ENCODE measurements around the gene LMCD1.

LMCD1 gene

DNA sequence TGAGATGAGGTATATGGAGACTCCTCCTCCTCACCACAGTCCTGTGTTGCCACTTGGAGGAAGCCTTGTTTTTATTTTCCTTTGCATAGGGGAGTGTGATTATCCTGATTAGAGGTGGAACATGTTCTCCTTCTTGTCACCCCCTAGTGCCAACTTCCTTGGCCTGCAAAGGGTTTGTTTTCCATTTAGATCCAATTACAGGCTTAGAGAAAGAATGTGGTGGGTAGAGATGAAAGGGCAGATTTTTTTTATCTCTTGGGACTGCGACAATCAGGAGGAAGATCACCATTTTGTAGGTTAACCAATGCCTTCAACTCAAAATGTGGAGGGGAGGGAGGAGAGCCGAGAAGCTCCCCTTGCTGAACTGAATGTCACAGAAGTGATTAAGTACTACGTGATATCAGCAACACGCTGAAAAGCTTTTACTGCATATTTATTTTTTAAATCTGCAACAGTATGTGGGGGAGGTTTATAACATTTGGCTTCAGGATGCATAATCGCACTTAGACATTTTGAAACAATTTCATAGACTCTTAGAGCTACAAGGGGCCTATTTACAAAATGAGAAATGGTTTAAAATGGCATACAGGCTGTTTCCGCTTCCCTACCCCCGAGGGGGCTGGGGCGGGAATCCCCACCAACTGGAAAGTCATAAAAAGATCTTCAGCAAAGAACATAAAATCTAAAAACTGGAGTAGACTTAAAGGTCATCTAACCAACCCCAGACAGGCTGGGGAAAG lies 2.4 kb downstream of the LMCD1 start:
- peak overlapping the region; percentile 11 for H3K27ac ChIP-seq
- no peak for DNase-seq (ENCODE audit: low read depth, low spot score)

DNA sequence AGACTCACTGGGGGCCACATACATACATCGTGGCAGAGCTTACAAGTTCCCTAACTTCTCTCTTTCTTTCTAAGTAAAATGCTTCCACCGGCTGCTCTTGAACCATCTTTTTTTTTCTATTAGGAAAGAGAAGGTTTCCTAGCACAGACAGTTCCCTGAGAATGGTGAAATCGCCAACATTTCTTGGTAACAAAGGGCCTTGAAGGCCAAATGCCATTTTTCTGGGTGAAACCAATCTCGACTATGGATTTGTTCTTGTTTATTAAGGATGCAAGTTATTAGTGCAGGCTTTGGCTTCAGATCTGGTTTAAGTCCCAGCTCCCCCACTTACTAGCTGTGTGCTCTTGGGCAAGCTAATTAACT lies 3.0 kb downstream of the LMCD1 start:
- H3K27ac ChIP-seq = no peak overlapping the region

DNA sequence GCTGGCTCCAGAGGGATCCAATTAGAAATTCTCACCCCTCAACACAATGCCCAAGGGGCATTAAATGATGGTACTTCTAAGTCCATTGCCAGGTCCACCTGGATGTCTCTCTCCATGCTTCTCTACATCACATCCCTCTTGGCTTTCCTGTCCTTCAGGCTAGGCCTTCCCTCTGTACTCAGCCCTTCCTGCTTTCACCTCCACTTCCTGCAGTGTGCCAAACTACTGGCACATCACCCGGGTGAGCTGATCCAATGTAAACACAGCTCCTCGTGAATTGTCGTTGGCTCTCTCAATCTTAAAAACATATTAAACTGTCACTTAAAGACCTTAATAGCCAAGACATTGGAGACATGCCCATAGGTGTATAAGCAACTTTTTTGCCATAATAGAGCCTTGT lies 4.0 kb downstream of the LMCD1 start:
- no peak for DNase-seq (ENCODE audit: low read depth, low spot score)
- H3K27ac ChIP-seq = no peak overlapping the region

More for the DNA sequence above, 3.0 kb downstream of the LMCD1 start:
- no peak for DNase-seq (ENCODE audit: low read depth, low spot score)

DNA sequence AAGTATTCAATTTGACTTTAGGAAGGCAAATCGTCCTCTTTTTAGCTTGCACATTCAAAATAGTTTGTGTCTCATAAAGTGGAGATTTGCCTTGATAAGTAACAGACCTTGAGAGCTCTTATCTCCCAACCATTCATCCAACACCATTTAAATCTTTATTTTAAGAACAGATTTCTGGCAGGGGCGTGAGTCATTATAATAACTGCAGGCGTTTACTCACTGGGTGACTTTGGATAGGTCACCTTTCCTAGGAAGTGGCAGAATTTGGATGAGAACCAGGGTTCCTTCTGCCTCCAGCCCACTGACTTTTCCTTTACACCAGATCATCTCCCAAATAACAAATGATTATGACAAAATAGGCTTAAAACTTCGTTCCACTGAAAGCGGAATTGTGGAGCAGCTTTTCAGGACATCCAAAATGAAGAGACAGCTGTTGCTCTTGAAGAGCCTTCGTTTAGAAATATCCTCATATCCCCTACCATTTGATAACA lies 5.0 kb downstream of the LMCD1 start:
- no peak overlapping the region for H3K27ac ChIP-seq
- DNase-seq (ENCODE audit: low read depth, low spot score) = no peak

DNA sequence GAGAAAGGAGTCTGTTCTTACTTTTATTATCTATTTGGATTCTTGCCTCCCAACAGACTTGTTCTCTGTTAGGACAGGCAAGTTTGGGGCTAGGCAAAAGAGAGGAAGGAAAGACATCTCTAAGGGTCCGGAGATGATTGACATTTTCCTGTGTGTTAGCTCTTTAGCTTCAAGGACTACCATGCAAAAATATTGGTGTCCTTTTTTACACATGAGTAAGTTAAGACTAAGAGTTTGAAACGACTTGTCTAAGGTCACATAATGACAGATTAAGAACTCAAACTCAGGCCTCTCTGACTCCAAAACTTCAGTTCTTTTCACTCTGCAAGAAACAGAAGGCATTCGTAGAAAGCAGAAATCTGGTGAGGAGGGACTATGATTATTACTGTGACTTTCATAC lies 5.9 kb downstream of the LMCD1 start:
- H3K27ac ChIP-seq = no peak overlapping the region
- no peak for DNase-seq (ENCODE audit: low read depth, low spot score)

DNA sequence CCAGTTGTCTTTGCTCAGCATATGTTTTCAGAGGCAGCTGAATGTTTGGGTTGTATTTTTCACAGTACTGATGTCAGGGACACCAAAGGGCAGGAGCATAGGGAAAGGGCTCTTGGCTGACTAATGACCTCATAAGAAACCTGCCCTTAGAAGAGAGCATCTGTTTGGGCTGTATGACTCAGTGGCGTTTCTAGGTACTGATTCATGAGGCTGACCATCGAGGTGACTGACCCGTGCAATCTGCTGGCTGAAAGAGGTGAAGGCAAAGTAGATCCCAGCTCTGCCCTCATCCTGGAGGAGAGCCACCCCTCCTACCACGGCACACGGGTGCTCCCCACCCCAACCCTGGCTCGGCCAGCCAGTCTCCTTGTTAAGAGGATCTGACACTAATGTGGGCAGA lies 8.3 kb downstream of the LMCD1 start:
- no peak for DNase-seq (ENCODE audit: low read depth, low spot score)
- no peak overlapping the region for H3K27ac ChIP-seq

DNA sequence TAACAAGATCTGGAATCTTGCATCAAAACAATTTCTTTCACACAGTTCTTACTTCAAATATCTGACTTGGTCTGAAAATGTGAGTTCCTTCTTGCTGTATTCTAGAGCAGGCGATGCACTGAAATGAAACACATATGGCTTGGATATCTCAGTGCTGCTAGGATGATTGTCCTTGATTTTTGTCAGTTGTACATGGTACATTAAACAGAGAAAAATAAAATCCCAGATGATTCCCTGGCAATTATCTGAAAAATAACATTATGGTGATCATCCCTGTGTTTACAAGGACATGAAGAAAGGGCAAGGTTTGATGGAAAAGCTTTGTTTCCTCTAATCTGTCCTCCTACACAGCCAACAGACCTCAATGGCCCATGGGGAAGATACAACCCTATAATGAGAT lies 10.6 kb downstream of the LMCD1 start:
- no peak for DNase-seq (ENCODE audit: low read depth, low spot score)
- no peak overlapping the region for H3K27ac ChIP-seq

DNA sequence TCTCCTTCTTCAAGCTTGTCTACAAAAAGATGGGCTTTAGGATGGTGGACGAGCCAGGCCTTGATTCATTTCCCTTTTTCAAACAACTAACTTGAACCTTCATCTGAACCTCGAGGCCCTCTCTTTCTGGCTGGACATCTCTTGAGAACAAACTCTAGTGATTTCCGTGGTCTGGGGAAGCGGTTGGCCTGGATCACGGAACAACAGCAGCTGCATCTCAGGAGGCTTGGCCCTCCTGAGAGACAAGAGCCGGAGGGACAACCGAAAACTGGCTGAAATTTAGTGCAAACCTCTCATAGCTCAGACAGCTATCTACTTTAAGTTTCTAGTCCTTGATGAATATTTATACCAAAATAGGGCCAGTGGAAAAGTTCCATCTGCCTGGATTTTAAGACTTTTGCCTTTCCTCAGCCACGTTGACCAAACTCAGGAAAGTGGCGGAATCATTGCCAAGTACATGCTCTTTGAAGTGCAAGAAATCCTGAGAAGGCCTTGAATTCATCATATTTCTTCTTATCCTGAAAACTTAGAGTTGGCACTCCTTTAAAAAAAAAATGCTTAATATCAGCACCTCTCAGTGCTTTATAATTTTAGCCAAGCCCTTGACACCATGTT lies 14.5 kb downstream of the LMCD1 start:
- H3K27ac ChIP-seq = no peak overlapping the region

DNA sequence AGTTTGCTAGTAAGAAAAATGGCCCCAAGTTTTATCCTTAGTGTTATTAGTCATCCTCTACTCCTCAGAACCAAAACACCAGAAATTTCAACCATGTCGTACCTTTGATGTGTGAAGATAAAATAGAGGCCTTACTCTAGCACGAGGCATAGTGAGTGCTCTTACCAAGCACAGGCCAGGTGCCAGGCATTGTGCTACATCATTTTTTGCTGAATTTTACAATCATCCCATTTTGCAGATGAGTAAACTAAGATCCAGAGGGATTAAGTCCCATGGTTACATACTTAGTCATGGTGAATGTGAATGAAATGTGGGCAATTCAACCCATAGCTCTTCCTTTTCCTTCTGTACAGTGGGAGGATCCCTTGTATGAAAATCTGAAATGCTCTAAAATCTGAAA lies 15.2 kb downstream of the LMCD1 start:
- no peak overlapping the region for H3K27ac ChIP-seq
- DNase-seq (ENCODE audit: low read depth, low spot score) = no peak

More for the DNA sequence above, 14.5 kb downstream of the LMCD1 start:
- DNase-seq (ENCODE audit: low read depth, low spot score) = no peak

DNA sequence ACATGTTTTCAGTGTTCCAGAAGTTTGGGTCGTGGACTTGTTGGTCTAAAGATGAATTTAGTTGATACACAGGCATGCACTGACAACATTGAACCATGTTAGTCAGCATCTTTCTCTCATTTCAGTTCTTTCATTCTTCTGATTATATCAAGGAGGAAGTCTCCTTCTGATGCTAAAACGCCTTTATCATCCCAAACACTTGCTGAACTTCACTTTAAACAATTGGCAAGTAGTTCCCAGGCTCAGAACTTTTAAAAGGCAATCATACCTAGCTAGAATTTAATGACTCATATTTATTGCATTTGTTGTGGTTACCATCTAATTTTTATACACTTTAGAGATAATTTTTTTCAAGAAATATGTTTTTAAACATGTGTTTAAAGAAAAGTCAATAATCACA lies 15.9 kb downstream of the LMCD1 start:
- DNase-seq (ENCODE audit: low read depth, low spot score) = no peak
- H3K27ac ChIP-seq = no peak overlapping the region

DNA sequence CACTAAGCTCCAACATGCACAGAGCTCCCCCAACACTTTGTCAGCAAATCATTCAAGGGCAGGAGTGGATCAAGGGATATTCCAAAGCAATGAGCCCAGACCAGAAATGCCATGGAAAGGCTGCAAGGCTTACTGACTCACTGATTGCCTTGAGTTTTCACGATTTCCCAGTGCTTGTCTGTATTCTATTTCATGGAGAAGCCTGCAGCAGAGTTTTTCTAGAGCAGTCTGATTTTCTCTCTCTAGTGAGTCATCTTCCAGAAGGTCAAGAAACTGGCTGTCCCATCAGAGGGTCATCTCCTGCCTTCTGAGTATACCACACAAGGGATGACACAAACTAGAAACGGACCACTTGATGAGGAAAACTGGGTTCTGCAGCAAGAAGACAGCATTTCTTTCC lies 16.5 kb downstream of the LMCD1 start:
- H3K27ac ChIP-seq = no peak overlapping the region
- no peak for DNase-seq (ENCODE audit: low read depth, low spot score)

DNA sequence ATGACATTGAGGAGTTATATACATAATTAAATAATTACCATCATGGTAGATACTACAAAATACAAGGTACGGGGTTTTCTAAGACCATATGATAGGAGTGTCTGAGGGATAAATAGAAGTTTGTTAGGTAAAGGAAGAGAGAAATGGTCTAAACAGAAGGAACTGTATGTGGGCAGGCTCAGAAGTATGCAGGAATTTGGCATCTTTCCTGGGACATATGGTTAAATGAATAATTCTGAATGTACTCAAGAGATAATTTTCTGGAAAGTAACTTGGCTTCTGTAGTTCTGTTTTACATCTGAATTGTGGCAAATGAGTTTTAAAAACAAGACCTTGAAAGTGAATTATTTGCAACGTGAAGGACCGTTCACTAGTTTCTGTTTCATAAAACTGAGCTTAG lies 17.5 kb downstream of the LMCD1 start:
- DNase-seq (ENCODE audit: low read depth, low spot score) = no peak
- H3K27ac ChIP-seq = no peak overlapping the region

DNA sequence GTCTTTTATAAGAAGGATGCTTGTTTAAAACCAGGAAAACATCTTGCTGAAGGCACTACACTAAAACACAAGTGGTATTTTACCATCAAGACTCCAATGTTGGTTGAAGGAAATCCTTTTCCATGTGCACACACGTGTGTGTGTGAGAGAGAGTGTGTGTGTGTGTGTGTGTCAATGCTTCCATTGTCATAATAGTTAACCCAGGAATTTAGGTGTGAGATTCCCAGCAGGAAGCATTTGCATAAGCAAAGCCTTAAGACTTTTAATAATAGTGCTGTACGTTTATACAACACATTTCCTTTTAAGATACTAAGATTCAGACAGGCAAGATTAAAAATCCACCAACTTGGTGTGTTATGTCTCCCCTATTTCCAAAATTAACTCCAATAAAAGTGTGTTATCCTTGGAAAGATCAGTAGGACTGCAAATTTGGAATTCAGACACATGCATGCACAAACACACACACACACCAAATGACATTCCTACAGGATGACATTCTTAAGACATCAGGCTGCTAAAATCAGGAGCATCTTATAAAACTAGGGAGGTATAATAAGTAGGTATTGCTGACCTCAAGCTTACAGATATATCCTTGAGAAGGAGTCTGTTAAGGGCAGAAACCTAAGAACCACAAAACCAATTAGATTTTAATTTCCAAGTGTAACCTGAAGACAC lies 18.3 kb downstream of the LMCD1 start:
- no peak for DNase-seq (ENCODE audit: low read depth, low spot score)
- H3K27ac ChIP-seq = no peak overlapping the region

DNA sequence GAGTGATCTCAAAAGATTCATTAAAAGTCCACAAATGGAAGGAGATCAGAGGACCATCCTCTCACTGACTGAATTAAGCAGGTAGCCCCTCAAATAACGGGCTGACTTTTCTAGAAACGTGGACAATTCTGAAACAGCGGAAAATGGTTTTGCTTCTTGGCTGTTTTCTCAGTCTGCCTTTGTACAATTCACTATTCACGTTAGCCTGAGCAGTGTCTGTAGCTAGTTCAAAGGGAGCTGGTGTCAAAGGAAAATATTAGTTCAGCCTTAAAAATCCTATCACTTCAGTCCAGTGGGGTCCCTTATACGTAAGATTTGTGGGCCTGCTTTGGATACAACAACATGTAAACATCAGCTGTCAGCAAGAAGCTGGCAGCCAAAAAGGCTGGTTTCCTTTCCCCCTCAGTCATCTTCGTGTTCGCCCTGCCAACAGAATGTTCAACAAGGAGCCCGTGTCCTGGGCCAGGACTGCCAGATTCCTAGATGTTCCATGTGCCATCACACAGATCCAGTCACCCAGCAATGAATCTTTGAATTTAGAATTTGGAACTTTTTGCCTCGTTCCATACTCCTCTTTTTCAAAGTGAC lies 19.3 kb downstream of the LMCD1 start:
- H3K27ac ChIP-seq = no peak overlapping the region
- DNase-seq (ENCODE audit: low read depth, low spot score) = no peak

DNA sequence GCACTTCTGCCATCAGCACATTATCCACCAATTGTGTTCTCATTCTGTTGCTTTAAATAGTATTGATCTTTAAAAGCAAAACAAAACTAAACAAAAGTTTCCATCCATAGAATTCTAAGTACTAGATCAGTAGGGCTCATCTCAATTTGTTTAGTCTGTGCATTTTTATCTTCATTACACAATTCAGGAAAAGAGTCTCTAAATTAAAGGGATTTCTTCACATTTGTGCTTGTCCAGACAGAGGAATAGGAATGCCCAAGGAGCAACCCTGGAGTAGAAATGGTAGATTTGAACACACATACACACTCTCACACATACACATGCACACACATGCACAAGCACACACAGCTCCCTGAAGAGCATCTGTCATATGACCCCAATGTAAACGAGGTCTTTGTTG lies 21.4 kb downstream of the LMCD1 start:
- no peak for DNase-seq (ENCODE audit: low read depth, low spot score)
- H3K27ac ChIP-seq = no peak overlapping the region

DNA sequence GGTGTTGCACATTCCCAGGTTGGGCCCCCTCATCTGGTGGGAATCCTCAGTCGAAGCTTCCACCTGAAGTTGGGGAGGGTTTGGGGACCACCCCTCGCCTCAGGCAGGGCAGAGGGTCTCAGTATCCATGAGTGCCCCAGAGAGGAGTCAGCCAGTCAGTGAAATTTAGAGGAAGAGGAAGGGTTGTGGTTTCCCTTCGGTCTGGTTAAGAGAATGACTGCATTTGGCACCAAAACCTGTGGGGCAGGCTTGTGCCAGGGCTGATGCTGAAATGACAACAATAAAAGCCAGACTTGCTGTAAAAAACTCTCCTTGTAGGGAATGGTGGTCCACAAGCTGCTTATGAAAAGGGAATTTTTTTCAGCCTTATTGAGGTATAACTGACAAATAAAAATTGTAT lies 22.6 kb downstream of the LMCD1 start:
- no peak overlapping the region for H3K27ac ChIP-seq
- no peak for DNase-seq (ENCODE audit: low read depth, low spot score)

DNA sequence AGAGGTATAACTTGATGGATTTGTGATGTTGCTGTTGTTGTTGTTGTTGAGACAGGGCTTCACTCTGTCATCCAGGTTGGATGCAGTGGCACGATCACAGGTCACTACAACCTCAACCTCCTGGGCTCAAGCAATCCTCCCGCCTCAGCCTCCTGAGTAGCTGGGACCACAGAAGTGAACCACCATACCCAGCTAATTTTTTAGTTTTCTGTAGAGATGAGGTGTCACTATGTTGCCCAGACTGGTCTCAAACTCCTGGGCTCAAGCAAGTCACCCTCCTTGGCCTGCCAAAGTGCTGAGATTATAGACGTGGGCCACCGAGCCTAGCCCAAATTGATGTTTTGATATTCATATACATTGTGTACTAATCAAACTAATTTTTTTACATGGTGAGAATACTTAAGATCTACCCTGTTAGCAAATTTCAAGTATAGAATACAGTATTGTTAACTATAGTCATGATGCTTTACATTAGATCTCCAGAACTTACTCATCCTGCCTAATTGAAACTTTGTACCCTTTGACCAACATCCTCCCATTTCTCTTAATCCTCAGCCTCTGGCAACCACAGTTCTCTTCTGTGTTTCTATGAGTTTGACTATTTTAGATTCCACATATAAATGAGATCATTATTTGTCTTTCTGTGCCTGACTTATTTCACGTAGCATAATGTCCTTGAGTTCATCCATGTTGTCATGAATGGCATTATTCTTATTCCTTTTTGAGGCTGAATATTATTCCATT lies 23.2 kb downstream of the LMCD1 start:
- no peak for DNase-seq (ENCODE audit: low read depth, low spot score)

DNA sequence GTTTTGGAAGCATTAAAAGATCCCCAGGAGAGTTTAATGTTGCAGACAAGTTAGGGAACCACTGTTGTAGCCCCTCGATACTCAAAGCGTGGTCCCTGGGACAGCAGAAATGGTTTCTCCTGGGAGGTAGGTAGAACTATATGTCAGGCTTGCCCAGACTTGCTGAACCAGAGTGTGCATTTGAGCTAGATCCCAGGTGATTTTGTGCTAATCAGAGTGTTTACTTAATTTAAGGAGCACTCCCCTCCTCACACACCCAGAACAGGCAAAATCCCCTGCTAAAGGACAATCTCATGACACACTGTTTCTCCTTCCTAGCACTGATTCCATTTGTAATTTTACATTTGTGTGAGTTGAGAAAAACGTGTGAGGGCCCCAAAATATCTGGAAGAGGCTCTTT lies 24.3 kb downstream of the LMCD1 start:
- H3K27ac ChIP-seq = no peak overlapping the region
- DNase-seq (ENCODE audit: low read depth, low spot score) = no peak

More for the DNA sequence above, 23.2 kb downstream of the LMCD1 start:
- H3K27ac ChIP-seq = no peak overlapping the region

DNA sequence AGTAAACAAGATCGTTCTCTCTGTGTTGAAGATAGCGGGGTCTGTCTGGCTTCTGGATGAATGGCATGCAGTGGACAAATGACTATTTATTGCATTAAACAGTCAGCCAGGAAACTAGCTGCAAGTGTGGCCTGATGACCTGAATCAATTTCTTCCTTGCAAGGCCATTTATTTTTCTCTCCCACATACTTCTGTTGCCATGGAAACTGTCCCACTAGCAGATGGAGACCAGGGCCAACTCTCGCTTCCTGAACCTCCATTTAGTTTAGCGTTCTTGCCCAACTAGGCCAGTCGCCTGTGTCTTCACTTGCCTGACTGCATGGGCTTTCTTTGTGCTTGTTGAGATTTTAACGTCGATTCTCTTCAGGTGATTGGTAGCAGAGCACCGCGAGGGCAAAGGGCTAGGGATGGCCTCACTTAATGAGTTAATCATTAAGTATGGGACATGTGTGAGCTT lies 27.6 kb downstream of the LMCD1 start:
- H3K27ac ChIP-seq = no peak overlapping the region
- no peak for DNase-seq (ENCODE audit: low read depth, low spot score)

DNA sequence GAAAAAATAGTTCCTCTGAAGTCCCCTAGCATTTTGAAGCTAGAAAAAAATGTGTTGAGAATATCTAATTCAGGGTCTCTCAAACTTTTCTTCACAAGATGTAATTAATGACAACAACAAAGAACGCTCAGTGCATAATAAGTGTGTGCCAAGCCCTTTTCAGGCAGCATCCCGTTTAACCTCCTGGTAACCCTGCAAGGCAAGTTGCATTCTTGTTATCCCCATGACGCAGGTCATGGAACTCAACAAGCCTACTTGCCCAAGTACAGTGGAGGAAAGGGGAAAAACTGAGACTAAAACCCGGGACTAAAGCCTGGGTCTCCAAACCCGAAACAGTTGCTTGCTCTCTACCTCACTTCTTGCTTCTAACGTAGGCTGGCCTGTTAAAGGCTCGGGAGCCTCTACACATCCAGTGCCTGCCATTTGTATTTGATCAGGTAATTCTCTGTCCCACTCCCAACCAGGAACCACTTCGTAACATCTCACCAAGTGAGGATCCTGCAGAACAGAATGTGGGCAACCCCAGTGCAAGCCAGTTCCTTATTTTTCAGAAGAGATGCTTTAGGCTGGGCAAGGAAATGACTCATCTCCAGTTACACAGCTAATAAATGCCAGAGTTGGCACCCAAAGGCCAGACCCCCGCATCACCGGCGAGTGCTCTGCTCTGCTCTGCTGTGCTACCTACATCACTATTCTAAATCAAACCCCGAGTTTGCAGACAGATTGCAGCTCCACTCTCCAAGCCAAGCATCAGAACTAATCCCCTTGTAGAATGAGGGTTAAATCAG lies 28.3 kb downstream of the LMCD1 start:
- no peak for DNase-seq (ENCODE audit: low read depth, low spot score)
- H3K27ac ChIP-seq = no peak overlapping the region

All from epithelial cell of prostate (primary cell).